ENCODE data around the gene EDNRA.

EDNRA gene

DNA sequence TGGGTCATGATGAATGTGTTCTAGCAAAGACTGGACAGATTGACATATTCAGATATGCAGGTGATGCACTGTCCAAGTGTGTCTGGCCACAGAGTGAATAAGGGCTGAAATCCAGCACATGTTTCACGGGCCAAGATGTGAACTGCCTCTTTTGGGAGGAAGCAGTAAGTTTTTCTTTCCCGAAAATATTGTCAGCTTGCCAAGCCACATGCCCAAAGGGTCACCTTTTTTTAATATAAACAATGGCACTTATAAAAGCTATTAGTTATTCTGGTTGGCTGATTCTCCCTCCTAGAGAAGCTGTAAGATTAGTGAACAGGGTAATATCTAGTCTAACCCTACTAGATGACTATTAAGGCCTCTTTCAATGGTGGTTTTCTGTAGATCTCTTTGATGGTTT lies 1.5 kb upstream of the EDNRA start:
- Histone ChIP-seq H4K20me1 (ENCODE audit: insufficient read depth, low read length) (no peaks in the 10 kb centered on the region), H3K79me2 (ENCODE audit: insufficient read depth, low read length) (no peaks in the 10 kb centered on the region), H3K4me3 (ENCODE audit: low read depth, low read length, poor library complexity, severe bottlenecking) (no peak overlapping the region), H3K9me2 (ENCODE audit: low read depth, low read length) (no peaks in the 10 kb centered on the region), H3K9ac (ENCODE audit: low read length) (no peak overlapping the region), H2AFZ (ENCODE audit: low read length) (no peak overlapping the region), H3K27me3 (ENCODE audit: insufficient read depth, low read length) (no peaks in the 10 kb centered on the region), H3K9me3 (ENCODE audit: low read length) (no peaks in the 10 kb centered on the region), H3K4me1 (ENCODE audit: insufficient read depth, low read length, severe bottlenecking) (no peaks in the 10 kb centered on the region), H3K36me3 (ENCODE audit: insufficient read depth, low read length) (no peaks in the 10 kb centered on the region), H3K27ac (ENCODE audit: low read depth, low read length, poor library complexity, severe bottlenecking) (no peak overlapping the region), H3K4me2 (ENCODE audit: low read length) (no peak overlapping the region), H3F3A (ENCODE audit: insufficient read depth, low read length) (no peaks in the 10 kb centered on the region)
- TF ChIP-seq, protein P1, sequence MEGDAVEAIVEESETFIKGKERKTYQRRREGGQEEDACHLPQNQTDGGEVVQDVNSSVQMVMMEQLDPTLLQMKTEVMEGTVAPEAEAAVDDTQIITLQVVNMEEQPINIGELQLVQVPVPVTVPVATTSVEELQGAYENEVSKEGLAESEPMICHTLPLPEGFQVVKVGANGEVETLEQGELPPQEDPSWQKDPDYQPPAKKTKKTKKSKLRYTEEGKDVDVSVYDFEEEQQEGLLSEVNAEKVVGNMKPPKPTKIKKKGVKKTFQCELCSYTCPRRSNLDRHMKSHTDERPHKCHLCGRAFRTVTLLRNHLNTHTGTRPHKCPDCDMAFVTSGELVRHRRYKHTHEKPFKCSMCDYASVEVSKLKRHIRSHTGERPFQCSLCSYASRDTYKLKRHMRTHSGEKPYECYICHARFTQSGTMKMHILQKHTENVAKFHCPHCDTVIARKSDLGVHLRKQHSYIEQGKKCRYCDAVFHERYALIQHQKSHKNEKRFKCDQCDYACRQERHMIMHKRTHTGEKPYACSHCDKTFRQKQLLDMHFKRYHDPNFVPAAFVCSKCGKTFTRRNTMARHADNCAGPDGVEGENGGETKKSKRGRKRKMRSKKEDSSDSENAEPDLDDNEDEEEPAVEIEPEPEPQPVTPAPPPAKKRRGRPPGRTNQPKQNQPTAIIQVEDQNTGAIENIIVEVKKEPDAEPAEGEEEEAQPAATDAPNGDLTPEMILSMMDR (IDR thresholded peaks at IDR 0.05; ENCODE audit: low read length) = no peak
- TF ChIP-seq EZH2 (IDR thresholded peaks at IDR 0.05; ENCODE audit: borderline replicate concordance, low read length) = no peak

GRCh38 chr4:147479786-147480185 lies 1.1 kb upstream of the EDNRA start:
- Histone ChIP-seq H3K27ac (ENCODE audit: low read depth, low read length, poor library complexity, severe bottlenecking) (no peak overlapping the region), H3K9ac (ENCODE audit: low read length) (no peak overlapping the region), H3F3A (ENCODE audit: insufficient read depth, low read length) (no peaks in the 10 kb centered on the region), H3K4me1 (ENCODE audit: insufficient read depth, low read length, severe bottlenecking) (no peaks in the 10 kb centered on the region), H3K36me3 (ENCODE audit: insufficient read depth, low read length) (no peaks in the 10 kb centered on the region), H3K4me2 (ENCODE audit: low read length) (no peak overlapping the region), H3K27me3 (ENCODE audit: insufficient read depth, low read length) (no peaks in the 10 kb centered on the region), H3K9me2 (ENCODE audit: low read depth, low read length) (no peaks in the 10 kb centered on the region), H4K20me1 (ENCODE audit: insufficient read depth, low read length) (no peaks in the 10 kb centered on the region), H2AFZ (ENCODE audit: low read length) (no peak overlapping the region), H3K9me3 (ENCODE audit: low read length) (no peaks in the 10 kb centered on the region), H3K4me3 (ENCODE audit: low read depth, low read length, poor library complexity, severe bottlenecking) (no peak overlapping the region), H3K79me2 (ENCODE audit: insufficient read depth, low read length) (no peaks in the 10 kb centered on the region)
- TF ChIP-seq, protein P1 (IDR thresholded peaks at IDR 0.05; ENCODE audit: low read length) = no peak
- TF ChIP-seq EZH2 (IDR thresholded peaks at IDR 0.05; ENCODE audit: borderline replicate concordance, low read length) = no peak

DNA sequence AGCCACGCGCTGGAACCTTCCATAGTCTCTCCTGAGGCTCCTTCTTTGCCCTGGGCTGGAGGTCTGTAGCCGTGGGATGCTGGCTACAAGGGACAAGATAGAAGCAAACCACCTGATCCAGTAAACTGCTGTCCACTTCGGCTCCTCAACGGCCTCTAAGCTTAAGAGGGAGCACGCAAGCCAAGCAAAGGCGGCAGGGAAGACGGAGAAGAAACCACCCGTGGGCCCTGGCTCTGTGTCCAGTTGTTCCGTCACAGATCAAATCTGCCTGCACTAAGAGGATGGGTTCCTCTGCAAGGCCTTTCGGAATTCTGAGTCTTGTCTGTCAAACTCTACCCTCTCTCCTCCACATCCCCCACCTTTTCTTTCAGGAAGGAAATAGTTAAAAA lies 401 bp upstream of the EDNRA start:
- Histone ChIP-seq H2AFZ (ENCODE audit: low read length) (no peak overlapping the region), H3F3A (ENCODE audit: insufficient read depth, low read length) (no peaks in the 10 kb centered on the region), H4K20me1 (ENCODE audit: insufficient read depth, low read length) (no peaks in the 10 kb centered on the region), H3K79me2 (ENCODE audit: insufficient read depth, low read length) (no peaks in the 10 kb centered on the region), H3K4me1 (ENCODE audit: insufficient read depth, low read length, severe bottlenecking) (no peaks in the 10 kb centered on the region), H3K27ac (ENCODE audit: low read depth, low read length, poor library complexity, severe bottlenecking) (no peak overlapping the region), H3K36me3 (ENCODE audit: insufficient read depth, low read length) (no peaks in the 10 kb centered on the region), H3K4me3 (ENCODE audit: low read depth, low read length, poor library complexity, severe bottlenecking) (no peak overlapping the region), H3K9ac (ENCODE audit: low read length) (no peak overlapping the region), H3K27me3 (ENCODE audit: insufficient read depth, low read length) (no peaks in the 10 kb centered on the region), H3K9me3 (ENCODE audit: low read length) (no peaks in the 10 kb centered on the region), H3K9me2 (ENCODE audit: low read depth, low read length) (no peaks in the 10 kb centered on the region), H3K4me2 (ENCODE audit: low read length) (no peak overlapping the region)
- TF ChIP-seq, protein P1 (IDR thresholded peaks at IDR 0.05; ENCODE audit: low read length) = no peak
- TF ChIP-seq EZH2 (IDR thresholded peaks at IDR 0.05; ENCODE audit: borderline replicate concordance, low read length) = no peak

All from OCI-LY1 (cell line).